ENCODE data around the gene EFNA4.

Gene EFNA4

DNA sequence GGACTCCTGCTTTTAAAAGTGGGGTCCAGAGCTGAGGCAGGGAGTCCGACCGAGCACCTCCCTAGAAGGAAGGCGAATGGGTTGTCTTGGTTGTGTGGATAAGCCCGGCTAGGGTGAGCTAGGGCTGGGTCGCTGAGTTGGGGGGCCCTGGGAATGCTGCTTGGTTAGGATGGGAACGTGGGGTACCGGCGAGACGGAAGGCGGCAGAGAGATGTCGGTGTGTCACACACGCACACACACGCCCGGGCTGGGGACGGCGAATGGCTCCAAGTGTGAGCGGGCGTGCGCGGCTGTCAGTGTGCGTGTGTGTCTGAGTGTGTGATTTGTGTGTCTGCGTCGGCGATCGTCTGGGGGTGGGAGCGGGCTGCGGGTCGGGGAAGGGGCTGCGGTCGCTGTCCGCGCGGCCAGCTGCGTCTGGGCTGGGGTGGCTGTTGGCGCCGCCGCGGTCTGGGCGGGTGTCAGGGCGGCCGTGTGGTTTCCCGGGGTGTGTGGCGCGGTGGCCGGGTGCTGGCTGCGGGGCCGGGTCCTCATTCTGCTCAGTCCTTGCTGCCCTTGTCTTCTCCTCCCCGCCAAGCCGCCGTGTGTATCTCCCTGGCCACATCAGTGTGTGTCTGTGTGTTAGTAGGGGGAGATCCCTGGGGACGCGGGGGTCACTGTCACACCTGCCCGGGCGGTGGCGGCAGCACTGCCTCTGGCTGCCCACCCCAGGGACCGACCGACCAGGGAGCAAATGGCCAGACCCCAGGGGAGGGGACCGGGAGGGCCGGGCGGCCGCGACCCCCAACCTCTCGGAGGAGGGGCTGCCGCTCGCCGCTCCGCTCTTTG, 16.2 kb downstream of the EFNA4 start:
- DNase-seq (ENCODE audit: low read depth), result no peak
- no peak overlapping the region for H3K4me3 ChIP-seq (ENCODE audit: low read length)
- TF ChIP-seq, protein P1, sequence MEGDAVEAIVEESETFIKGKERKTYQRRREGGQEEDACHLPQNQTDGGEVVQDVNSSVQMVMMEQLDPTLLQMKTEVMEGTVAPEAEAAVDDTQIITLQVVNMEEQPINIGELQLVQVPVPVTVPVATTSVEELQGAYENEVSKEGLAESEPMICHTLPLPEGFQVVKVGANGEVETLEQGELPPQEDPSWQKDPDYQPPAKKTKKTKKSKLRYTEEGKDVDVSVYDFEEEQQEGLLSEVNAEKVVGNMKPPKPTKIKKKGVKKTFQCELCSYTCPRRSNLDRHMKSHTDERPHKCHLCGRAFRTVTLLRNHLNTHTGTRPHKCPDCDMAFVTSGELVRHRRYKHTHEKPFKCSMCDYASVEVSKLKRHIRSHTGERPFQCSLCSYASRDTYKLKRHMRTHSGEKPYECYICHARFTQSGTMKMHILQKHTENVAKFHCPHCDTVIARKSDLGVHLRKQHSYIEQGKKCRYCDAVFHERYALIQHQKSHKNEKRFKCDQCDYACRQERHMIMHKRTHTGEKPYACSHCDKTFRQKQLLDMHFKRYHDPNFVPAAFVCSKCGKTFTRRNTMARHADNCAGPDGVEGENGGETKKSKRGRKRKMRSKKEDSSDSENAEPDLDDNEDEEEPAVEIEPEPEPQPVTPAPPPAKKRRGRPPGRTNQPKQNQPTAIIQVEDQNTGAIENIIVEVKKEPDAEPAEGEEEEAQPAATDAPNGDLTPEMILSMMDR (conservative IDR thresholded peaks at IDR 0.05; ENCODE audit: low read depth, low read length), result no peak

DNA sequence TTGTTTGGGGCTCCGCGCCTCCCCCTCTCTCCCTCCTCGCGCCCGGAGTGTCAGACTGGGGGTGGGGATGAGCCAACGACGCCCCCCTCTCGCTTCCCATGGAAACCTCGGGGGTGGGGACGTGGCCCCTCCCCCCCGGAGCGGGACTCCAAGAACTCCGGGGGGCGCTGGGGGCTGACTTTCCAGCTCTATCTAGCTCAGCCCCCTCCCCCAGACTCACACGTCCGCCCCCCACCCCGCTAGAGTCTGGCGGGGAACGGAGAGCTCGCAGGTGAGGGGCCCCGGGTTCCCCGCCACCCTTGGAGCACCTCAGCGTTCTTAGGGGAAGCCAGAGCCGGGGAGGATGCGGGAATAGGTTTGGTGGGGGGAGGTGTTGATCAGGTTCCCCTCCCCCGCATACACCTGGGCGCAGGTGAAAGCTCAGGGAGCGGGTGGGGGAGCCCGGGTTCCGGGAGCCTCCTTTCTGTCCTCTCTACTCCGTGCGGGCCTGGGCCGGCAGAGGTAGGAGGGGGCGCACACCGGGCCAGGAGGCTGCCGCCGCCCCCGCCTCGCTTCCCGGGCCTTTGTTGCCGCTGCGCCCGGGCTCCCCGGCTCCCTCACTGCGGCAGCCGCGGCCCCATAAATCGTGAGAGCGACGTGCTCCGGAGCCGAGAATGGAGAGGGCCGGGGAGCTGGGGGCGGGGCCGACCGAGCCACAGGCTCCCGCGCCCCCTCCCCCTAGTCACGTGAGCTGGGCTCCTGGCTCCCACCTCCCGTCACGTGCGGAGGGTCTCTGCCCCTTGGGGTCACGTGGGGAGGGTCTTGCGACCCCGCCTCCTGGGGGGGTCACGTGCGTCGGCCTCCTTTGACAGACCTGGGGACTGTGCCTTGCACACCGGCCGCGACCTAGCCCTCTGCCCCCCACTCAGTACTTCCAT, 17.0 kb downstream of the EFNA4 start:
- no peak overlapping the region for H3K4me3 ChIP-seq (ENCODE audit: low read length)
- DNase-seq (ENCODE audit: low read depth), result no peak
- TF ChIP-seq, protein P1 (conservative IDR thresholded peaks at IDR 0.05; ENCODE audit: low read depth, low read length), result no peak

DNA sequence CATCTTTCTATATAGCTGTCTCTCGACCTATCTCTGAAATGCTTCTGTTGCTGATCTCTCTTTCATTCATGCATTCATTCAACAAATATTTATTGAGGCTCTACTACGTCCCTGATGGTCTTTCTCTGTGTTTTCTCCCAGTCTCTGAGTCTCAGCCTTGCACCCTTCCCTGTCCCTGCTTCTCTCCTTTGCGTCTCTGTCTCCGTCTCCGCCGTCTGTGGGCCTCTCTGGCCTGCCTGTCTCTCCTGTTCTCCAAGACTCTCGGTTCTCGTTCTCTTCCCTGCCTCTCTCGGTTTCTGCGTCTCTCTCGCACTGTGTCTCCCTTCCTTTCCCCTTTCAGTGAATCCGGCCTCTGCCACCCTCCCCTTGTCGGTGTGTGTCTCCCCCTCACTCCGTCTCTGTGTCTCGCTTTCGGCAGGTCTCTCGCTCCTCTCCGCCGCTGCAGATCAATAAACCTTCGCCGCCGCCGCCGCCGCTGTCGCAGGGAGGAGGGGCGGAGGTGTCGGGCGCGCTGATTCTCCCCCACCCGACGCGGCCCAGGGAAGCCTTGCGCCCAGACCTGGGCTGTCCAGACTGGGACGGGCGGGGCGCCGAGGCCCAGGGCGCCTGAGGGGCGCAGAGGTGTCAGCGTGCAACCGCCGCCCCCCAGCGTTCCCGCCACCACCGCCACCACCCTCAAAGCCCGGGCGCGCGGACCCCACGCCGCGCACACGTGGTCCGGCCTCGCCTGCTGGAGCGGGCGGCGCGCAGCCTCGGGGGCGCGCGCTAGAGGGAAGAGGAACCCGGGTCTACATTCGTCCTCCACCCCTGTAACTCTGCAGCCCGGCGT, 18.1 kb downstream of the EFNA4 start:
- no peak for DNase-seq (ENCODE audit: low read depth)
- H3K4me3 ChIP-seq (ENCODE audit: low read length), result no peak overlapping the region
- TF ChIP-seq, protein P1 (conservative IDR thresholded peaks at IDR 0.05; ENCODE audit: low read depth, low read length), result no peak

DNA sequence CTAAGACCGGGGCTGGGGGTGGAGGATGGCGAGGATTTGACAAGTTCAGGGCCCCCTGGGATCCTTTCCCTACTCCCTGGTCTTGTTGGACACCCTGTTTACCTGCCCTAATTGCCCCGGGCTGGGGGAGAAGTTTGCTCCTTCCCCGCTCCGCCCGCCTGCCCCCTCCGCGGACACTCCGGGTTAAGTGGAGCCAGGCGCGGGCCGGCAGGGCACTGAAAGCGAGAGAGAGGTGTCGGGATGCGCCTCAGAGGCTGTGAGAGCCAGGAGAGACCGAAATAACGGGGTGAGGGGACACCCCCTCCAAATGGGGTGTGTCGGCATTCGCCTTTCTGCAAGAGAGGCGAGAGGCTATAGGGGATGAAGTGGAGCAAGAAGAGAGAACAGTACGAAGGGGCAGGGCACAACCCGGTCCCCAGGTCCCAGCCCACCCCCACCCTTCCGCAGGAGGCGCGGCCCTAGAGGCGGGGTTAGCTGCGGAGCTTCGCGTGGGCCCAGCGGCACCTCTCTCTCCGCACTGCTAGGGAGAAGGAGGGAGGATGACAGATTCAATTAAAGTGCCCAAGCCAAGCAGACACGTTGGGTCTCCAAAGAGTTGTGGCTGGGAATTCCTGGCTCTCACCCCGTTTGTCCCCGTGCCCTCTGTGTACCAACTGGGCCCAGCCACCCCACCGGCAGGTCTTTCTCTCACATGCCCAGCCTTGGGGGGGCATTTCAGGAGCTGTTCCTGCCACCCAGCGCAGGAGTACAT, 18.9 kb downstream of the EFNA4 start:
- H3K4me3 ChIP-seq (ENCODE audit: low read length), result no peak overlapping the region
- DNase-seq (ENCODE audit: low read depth), result no peak
- TF ChIP-seq, protein P1 (conservative IDR thresholded peaks at IDR 0.05; ENCODE audit: low read depth, low read length), result no peak

DNA sequence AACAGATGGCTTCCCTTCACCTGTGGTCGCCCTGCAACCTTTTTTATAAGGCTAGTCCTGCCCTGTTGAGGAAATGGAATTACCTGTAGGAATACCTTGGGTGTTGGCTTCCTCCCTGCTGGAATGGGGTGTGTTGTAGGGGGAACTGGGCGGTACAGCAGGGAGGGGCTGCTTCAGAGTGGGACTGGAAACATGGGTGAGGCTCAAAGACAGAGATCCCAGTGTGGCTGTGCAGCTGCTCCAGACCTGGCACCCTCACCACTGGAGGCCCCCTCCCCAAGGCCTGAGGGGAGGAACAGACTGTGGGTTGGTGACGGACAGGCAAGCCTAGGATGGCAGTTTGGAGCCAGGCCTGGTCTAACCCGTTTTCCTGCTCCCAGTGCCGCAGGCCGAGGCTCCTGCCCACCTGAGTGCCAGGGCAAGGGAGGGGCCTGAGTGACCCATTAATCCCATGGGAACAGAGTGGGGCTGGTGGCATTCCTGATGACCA, 19.6 kb downstream of the EFNA4 start:
- TF ChIP-seq, protein P1 (conservative IDR thresholded peaks at IDR 0.05; ENCODE audit: low read depth, low read length), result no peak
- H3K4me3 ChIP-seq (ENCODE audit: low read length), result no peak overlapping the region
- no peak for DNase-seq (ENCODE audit: low read depth)
